Putamen (tissue), 1 donor: ENCODE results near the gene COBL.

ENCODE experiments used
- DNase-seq: peaks from one replicate; pipeline ENCODE4 v3.0.0-alpha.2; 2016; ENCODE audit warnings: low spot score

Gene COBL

DNA sequence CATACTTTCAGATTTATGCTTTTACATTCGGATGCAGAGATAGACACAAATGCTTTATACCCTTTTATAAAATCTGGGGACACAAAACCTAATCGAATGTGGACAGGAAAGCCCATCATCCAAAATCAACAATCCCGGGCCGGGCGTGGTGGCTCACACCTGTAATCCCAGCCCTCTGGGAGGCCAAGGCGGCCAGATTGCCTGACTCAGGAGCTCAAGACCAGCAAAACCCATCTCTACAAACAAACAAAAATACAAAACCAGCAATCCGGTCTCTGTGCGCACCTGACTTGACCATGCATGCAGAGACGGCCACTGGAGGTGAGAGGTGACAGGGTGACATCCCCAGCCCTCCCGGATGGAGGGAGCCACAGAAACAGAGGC is 13.5 kb downstream of the COBL start:
- no peak for DNase-seq

DNA sequence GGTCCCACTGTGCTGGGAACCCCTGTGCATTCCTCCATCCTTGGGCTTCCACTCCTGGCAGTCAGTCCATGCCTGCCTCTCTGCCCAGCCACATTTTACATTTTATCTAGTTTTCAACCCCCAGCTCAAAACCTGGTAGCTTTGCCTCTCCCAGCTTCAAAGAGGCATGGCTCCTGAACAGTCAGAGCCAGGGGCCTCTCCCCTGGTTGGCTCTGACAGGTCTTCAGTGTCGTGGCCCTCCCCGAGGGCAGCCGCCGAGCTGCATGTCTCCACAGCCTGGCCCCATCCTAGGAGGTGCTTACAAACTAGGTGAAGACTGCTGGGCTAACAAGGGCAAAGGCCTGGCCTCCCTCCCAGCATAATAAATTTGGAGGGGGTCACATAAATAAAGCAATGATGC is 14.8 kb downstream of the COBL start:
- DNase-seq, result no peak

DNA sequence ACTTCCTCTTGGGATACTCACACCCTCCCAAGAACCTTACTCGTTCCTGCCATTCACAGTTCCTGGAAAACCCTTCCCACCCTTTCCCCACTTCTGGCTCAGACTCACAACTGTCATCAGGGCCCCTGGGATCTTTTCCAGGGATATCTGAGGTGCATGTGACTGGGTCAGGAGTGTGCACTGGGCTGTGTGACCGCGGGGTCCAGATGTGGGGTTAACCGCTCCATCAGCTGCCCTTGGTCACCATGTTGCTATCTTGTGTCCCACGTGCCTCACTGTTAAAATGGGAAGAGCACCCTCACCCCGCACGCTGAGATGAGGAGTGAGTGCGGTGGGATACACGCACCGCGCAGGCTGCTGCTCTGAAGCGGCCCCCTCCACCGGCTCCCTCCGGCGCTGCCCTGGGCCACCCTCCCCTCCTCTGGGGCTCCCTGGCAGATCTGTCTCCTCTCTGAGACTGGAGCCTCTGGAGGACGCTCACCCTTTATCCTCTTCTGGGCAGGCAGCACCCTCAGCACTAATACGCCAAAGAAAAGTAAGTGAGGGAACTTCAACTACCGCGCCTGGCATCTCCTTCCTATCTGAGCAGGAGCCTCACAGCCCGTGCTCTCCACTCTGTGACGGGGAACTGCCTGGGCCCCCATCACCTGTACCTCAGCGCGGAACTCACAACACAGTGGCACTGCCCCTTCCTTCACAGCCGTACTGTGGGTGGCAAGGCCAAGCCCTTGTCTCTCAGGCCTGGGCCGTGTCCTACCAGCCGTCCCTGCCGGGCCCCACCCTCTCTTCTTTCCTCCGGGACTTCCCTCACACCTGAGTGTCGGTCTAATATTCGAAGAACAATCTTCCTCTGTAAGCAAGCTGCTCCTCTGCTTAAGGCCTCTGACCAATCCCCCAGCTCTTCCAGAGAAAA is 15.6 kb downstream of the COBL start:
- no peak for DNase-seq

DNA sequence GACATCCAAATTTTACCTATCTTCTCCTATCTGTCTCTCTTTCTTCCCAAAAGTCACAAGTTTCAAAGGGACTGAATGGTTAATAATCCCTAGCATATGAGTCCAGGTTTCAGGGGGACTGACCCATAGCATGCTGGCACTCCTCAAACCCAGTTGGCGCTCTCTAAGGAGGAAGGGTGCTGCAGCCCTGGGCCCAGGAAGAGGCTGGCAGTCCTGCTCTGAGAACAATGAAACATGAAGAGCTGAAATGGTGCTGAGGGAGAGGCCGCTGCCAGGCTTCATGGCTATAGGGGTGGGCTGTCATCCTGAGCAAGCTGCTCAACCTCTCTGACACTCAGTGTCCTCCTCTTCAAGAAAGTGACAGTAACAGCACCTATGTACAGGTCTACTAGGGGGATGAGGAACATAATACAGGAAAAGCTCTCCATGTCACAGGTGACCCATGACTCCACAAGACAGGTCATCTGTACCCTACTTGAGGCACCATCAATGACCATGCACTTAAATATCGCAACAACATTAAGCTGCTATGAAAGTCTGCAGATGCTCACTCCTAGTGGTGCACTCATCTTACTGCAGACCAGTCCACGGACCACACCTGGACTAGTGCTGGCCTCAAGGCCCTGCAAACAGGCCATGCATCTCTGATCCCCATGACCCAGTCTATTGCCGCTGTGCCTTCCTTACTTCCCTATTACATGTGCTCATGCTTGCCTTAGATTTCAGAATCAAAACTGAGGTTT is 17.0 kb downstream of the COBL start:
- no peak for DNase-seq

DNA sequence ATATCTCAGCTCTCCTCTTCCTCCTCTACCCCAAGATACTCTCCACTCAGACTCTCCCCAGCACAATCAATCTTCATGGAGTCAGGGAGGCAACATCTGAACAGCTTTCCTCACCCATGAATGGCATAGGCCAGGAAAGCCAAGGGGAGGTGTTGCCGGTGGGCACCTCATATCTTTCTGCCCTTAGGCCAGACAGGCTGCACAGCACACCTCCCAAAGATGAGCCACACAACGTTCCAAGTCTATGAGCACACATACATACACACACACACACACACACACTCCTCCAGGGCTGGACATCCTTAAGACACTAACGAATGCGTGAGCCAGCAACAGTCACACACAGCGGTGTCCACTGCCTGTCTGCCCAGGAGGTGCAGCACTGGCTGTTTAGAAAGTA is 17.7 kb downstream of the COBL start:
- no peak for DNase-seq

DNA sequence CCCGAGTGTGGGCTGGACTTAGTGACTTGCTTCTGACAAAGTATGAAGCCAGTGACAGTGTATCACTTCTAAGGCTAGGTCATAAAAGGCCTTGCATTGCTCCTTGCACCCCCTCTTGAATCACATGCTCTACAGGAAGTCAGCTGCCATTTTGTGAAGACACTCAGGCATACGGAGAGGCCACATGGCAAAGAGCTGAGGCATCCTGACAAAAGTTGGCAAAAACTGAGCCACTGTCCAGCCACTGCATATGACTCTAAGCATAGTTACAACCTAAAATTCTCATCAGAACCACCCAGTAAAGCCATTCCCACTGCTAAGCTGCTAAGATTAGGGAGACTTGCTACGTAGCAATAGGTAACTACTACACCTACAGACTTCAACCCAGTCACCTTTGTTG is 18.6 kb downstream of the COBL start:
- DNase-seq, result no peak

DNA sequence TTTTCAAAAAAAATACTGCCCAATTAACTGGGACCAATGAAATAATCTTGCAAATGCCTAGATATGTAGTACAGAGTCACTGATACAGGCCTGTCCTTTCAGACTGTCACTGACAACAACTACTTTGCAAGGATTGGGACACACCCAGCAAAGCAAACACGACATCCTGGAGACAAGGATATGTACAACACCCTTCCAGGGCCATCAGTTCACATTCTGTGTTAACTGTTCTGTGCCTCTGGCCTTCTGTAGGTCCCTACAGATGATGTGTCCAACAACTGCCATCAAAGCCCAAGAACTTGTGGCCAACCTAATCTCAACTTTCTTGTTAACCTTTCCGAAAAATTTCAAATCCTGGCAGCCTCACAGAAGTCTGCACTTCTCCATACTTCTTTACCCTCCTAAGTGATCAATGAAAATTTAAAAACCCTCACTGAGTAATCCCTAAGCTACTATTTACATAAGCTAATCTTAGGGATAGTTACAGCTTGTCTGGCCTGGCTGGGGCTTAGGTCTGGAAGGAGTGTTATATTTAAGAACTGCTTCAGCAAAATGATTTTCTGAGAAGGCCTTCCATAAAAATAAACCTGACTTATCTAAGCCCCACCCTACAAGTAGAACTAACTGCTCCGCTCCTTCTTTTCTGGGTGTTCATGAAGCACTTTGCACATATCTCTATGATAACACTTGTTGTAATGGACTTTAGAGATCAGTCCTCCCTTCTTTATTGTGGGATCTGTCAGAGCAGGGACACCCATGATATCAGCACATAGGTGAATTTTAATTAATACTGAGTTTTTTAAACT is 21.0 kb downstream of the COBL start:
- DNase-seq, result no peak

DNA sequence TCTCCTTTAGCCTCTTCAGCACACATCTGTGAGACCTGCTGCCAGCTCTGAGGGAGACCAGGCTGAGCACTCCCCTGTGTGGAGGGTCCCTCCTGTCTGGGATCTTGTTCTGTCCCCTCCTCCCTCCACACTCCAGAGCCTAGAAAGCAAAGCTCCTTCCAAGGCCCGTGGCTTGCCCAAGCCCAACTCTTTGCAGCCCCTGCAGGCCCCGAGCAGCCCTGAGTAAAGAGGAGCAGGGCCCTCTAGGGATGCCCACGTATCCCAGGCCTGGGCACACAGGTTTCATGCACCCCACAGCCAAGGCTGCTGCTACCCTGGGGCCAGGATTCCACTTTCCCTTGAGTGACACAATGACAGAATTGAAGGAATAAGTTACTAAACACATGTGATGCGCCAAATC is 24.0 kb downstream of the COBL start:
- DNase-seq, result no peak

DNA sequence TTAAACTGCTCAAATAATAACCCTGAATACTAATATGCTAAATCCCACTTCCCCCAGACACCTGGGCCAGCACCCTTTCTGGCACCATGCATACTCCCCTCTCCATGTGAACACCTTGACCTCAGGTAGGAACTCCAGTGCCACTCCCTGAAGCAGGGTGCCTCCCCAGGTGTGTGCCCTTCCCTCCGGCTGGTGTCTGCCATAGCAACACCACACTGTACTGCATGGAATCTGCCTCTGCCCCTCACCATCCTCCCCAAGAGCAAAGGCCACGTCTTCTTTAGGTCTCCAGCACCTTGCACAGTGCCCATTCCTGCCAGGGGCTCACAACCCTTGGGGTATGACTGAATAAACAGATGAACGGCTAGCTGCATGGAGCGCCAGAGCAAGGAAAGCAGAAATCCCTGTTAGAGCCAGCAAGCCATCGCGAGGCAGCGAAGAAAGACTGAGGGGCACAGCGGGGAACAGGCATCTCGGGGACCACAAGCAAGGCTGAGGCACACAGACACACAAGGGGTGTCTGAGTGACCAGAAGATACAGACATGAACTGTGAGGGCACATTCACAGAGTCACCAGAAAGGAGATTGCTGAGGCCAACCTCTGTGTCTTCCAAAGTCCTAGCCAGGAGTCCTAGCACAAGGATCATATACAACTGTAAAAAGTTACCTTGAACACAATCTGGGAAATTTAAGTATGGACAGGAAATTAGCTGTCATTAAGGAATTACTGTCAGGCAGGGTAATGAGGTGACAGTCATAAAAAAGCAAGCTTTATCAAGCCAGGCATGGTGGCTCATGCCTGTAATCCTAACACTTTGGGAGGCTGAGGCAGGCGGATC is 25.7 kb downstream of the COBL start:
- no peak for DNase-seq

DNA sequence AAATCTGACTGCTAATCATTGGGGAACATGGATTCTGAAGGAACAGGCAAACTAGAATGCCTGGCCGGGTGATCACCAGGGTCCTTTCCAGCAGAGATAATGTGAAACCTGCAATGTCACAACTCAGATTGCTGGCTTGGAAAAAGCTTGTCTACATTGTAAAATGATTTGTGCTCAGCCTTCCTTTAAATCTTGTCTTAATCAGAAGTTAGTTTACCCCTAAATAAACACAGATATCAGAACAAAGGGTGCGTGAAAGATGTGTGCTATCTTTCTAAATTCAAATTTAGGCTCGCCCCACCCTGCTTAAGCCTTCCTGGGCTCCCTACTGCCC is 26.3 kb downstream of the COBL start:
- DNase-seq, result no peak

DNA sequence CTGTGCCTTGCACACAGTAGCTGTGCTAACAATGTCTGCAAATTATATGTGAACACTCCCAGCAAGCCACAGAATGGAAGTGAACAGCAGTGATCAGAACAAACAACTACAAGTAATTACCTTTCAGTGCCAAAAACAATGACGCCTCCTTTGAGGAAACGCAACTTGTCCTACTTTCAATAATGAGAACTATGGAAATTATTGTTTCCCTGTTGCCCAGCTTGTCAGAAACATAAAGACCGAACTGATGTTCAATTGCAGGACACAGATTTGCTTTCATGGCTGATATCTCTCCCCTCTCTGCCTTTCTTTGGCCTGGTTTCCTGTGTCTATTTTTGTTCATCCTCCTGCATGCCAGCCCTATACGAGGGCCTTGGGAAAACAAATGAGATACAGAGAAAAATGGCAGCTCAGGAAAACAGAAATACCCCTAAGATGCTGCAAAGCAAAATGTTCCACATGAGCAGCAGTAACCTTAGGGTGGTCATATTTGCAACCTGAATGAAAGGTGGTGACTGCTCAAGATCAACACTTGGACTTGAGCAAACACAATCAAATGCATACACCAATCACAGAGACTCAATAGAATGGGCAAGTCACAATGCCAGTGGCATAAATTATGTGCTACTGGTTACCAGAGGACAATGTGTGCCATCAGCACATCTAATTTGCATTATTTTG is 26.8 kb downstream of the COBL start:
- no peak for DNase-seq

DNA sequence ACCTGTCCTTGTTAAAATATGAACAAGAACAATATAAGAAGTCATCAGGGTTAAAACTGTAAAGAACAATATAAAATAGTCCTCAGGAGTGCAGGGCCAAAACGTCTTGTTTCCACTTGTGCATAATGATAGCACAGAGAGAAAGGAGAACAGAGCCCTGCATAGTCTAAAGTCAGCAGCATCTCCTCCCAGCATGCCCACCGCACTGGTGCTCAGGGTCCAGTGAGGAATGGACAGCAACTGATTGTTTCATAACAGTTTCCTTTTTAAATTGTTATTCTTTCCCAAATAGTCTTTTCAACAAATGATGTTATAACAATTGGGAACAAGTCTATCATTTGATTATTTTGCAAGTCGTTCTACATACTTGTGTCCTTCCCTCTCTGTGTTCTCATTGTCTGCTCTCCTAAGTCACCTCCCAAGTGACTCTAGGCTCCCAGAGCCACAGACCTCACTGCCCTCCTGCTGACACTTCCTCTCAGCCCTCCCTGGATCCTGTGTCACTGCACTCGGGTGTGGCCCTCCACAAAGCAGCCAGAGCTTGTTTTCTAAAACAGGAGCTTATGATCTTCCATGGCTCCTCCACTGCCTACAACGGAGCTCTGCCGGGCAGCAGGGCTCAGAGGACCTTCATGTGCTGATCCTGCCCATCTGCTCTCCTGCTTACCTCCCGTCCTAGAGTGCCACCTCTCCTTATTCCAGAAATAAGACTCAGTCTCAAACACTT is 27.6 kb downstream of the COBL start:
- no peak for DNase-seq

DNA sequence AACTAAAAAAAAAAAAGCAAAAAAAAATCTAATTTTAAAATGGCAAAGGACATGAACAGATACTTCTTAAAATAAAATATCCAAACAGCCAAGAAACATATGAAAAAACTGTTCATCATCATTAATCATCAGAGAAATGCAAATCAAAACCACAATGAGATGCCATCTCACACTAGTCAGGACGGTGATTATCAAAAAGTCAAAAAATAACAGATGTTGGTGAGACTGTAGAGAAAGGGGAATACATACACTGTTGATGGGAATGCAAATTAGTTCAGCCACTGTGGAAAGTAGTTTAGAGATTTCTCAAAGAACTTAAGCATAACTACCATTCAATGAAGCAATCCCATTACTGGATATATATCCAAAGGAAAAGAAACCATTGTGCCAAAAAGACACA is 30.2 kb downstream of the COBL start:
- no peak for DNase-seq

DNA sequence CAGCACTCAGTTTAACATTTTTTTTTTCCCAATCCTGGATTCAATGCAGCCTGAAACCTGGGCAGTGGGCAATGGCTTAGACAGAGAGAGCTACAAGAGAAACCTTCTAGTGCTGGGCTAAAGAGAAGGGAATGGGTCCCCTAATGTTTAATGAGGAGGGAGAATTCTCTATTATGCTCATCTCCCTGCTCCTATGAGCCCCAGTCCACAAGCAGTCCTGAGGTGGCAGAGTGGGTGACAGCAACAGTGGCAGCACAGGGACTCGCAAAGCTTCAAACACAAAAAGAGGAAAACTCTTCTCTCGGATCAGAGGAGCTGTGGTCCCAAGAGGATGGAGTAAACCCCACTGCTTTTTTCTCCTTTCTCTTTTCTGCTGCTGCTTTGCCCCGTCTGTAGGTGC is 36.5 kb downstream of the COBL start:
- DNase-seq, result no peak

DNA sequence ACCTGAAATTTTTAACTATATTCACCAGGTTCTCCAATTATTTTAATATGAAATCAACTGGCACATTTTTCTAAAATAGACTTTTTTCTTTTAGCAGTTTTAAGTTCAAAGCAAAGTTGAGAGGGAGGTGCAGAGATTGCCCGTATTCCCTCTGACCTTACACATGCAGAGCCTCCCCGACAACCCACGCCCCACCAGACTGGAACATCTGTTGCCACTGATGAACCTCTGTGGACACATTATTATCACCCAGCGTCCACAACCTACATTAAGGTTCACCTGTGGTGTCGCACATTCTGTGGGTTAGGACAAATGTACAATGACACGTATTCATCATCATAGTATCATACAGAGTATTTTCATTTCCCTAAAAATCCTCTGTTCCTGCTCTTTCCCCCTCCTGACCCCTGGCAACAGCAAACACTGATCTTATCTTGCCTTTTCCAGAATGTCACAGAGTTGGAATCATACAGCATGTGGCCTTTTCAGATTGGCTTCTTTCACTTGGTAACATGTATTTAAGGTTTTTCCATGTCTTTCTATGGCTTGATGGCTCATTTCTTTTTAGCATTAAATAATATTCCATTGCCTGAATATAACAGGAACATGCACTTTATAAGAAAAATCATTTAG is 37.1 kb downstream of the COBL start:
- DNase-seq, result no peak

DNA sequence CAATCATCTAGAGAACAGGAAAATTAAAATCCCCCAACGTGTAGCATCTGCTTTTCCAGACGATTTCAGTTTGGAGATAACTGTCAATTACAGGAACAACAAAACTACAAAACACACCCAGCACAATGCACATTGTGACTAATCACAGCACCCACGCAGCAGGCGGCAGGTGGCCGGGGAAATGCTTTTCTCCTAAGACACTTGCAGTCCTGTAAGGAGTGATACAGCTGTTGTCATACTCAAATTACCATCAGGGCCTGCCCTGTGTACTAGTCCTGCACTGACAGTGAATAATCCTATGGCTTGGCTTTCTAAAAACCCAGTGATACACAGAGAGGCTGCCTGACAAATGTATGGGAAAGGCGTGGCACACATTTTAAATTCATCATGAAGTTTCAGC is 37.8 kb downstream of the COBL start:
- no peak for DNase-seq

DNA sequence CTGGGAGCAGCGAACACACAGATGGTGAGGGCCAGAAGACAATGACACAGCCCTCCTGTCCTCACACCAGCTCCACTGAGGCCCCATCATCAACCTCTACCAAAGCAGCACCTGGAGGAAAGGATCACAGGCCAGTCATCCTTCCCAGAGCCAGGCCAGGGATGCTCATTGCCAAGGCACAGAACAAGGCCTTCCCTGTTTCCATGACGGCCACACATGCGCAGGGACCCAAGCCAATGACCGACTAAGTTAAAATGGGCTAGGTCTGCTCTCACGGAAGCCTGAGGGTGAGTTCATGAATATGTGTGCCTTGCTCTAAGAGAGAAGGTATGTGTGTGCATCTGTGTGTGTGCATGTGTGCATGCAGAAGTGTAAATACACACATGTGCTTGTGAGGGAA is 39.6 kb downstream of the COBL start:
- DNase-seq, result no peak

DNA sequence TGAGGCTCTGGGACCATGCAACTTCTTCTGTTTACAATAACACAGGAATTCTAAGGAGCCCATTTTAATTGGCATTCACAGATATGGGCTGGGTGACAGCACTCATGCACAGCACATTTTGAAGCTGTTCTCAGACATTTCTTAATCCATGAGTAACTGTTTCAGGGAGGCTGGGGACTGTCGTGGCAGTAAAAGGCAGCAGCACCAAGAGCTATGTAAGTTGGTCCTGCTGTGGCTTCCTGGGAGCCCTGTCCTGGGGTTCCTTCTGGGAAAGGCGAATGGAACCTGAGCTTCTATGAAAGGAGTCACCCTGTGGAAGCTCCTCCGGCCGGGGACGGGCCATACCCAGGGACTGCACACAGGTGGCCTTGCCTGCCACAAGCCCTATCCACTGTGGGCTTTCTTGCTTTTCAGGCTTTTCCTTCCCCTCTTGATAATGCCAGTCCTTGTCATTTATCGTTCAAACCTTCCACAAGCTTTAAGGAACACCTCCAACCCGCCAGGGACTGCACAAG is 40.5 kb downstream of the COBL start:
- DNase-seq, result no peak

DNA sequence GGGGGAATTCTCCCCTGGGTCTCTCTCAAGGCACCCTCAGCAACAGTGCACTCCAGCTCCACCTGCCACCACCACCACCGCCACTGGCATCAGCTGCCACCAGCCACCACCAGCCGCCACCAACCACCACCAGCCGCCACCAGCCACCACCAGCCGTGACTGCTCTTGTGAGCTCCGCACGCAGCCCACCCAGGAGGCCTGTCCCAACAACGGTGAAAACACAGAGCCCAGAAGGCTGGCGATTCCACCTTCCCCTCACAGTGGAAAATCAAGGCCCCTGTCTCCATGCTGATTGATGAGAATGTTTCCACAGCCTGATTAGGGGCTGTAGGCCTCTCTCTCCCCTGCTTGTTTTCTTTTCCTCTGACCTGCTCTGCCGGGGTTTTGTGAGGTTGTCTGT is 41.1 kb downstream of the COBL start:
- DNase-seq, result no peak

DNA sequence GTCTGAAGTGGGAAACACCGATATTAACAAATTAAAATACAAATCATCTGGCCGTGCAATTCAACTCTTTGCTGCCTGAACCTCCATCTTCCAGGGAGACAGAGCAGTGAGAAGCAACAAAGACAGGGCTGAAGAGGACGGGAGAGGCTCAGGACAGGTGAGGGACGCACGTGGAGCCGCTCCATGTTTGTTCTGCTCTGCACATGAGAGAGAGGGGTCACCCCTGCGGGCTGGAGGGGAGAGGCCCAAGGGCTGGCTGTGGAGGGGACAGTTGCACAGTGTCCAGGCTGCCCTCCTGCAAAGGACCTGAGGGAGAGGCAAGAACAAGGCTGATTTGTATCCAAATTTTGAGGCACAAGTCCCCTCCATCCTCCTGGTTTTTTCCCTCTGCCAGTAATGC is 41.7 kb downstream of the COBL start:
- DNase-seq, result no peak
